Fibroblast of lung (primary cell): Measurements from ENCODE around the gene DSCAML1.

Source experiments
- CTCF ChIP-seq, 2 donors: IDR thresholded peaks in 1 of 2; conservative IDR thresholded peaks in 1 of 2; 1 replicate in 1 of 2; 2 replicates in 1 of 2; pipeline ENCODE4 v1.5.1; 2011 to 2012; ENCODE audit warnings: low read length in 2 of 2, control low read depth in 1 of 2, inconsistent platforms in 1 of 2, low read depth in 1 of 2, mild to moderate bottlenecking in 1 of 2
- EZH2 ChIP-seq: IDR thresholded peaks from 2 replicates; pipeline ENCODE4 v1.5.1; 2012; ENCODE audit warnings: low read length, control low read depth, mild to moderate bottlenecking; ENCODE audit errors: missing control alignments

GRCh38 chr11:117796456-117796871 is 552 bp downstream of the DSCAML1 start:
- TF ChIP-seq CTCF (conservative IDR thresholded peaks at IDR 0.05 in 1 of 2, IDR thresholded peaks at IDR 0.05 in 1 of 2; ENCODE audit: low read depth in 1 of 2, low read length in 2 of 2) (no peak), EZH2 (peak; percentile 8)
